Stimulated activated naive CD8-positive, alpha-beta T cell treated with anti-CD3 and anti-CD28 coated beads, Interleukin-15, Interleukin-2, amounts not matched to agents 100 ng/mL and 50 ng/mL, for 24 hours (primary cell): ENCODE results near the gene NPRL2.
A peak's percentile ranks its signal among the peaks of the same experiment; 100 is the strongest.

Source experiments
- H3K27ac Mint-ChIP-seq: one replicate; pipeline ENCODE4 v1.8.0; 2021; ENCODE audit warnings: mild to moderate bottlenecking, mixed read lengths
- H3K27me3 Mint-ChIP-seq: one replicate; pipeline ENCODE4 v1.8.0; 2021; ENCODE audit warnings: mixed read lengths
- H3K36me3 Mint-ChIP-seq: one replicate; pipeline ENCODE4 v1.8.0; 2021; ENCODE audit warnings: low read depth, mixed read lengths
- H3K4me1 Mint-ChIP-seq: one replicate; pipeline ENCODE4 v1.8.0; 2021; ENCODE audit warnings: low read depth, mixed read lengths
- H3K4me3 Mint-ChIP-seq: one replicate; pipeline ENCODE4 v1.8.0; 2021; ENCODE audit warnings: mild to moderate bottlenecking, mixed read lengths
- H3K9me3 Mint-ChIP-seq: one replicate; pipeline ENCODE4 v1.8.0; 2021; ENCODE audit warnings: mixed read lengths

Gene NPRL2

GRCh38 chr3:50359760-50360110 is 9.2 kb upstream of the NPRL2 start:
- Mint-ChIP-seq H3K36me3 (peaks cover 18% of the 10 kb centered on the region), H3K9me3 (no peaks in the 10 kb centered on the region), H3K27me3 (no peaks in the 10 kb centered on the region), H3K27ac (peak overlapping the region; percentile 90), H3K4me1 (peaks cover 36% of the 10 kb centered on the region), H3K4me3 (peak overlapping the region; percentile 97)

- Mint-ChIP-seq H3K27ac (peak within 1 kb of the TSS; percentile 91), H3K4me3 (peak within 1 kb of the TSS; percentile 97), H3K36me3 (peaks cover 23% of the 10 kb centered on the region), H3K4me1 (peaks cover 36% of the 10 kb centered on the region), H3K27me3 (no peaks in the 10 kb centered on the region), H3K9me3 (no peaks in the 10 kb centered on the region)
These were observed 8.6 kb upstream of the NPRL2 start, which contains the start of gene TMEM115 for GRCh38 chr3:50358911-50359759. Gene TMEM115, minus strand, starts transcription at chr3:50359521. Its CDS starts 458 bp downstream, at chr3:50359063.

DNA sequence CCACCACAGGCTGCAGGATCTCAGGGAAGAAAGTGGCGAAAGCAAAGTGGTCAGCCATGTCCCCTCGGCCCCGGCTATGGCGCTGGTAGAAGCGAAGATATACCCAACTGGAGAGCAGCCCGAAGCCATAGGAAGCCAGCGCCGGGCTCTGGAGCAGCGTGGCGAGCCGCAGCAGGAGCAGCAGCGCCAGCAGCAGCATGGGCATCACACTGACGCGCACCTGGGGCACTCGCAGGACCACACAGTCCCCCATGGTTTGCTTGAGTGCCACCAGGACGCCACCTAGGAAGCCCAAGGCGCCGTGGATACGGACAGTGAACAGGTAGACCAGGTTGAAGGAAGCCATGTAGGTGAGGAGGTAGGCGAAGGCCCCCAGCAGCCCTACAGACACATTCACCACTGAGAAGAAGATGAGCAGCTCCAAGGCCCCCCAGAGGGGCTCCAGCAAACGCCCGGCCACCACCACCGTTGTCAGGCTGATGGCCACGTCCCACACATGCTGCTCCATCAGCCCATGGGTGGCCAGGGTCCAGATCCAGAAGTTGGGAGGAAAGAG is 7.9 kb upstream of the NPRL2 start:
- Mint-ChIP-seq H3K4me3 (peak overlapping the region; percentile 97), H3K9me3 (no peaks in the 10 kb centered on the region), H3K27ac (peak overlapping the region; percentile 91), H3K27me3 (no peaks in the 10 kb centered on the region), H3K4me1 (peaks cover 36% of the 10 kb centered on the region), H3K36me3 (peaks cover 24% of the 10 kb centered on the region)

DNA sequence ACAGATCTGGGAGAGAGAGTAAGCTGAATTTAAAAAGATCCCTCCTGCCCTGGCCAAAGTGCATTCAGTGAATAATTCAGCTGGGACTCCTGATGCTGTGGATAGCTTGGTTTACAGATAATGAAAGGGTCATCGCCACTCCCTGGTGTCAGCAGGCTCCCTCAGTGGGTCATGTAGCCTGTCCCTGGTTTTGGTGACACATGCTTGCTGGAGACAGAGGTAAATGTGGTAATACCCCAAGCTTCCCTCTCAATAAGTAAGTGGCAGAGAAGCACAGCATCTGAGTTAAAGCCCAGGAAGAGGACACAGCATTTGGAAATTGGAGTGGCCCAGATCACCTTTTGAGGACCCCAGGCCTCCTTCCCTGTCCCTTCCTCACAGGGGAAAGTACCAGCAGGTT is 6.9 kb upstream of the NPRL2 start:
- peak overlapping the region; percentile 91 for H3K27ac Mint-ChIP-seq
- H3K36me3 Mint-ChIP-seq = peaks cover 24% of the 10 kb centered on the region
- H3K4me3 Mint-ChIP-seq = peak overlapping the region; percentile 97
- peaks cover 40% of the 10 kb centered on the region for H3K4me1 Mint-ChIP-seq
- H3K27me3 Mint-ChIP-seq = no peaks in the 10 kb centered on the region
- no peaks in the 10 kb centered on the region for H3K9me3 Mint-ChIP-seq

- no peak overlapping the region for H3K27ac Mint-ChIP-seq
- H3K36me3 Mint-ChIP-seq = peaks cover 24% of the 10 kb centered on the region
- H3K27me3 Mint-ChIP-seq = no peaks in the 10 kb centered on the region
- no peaks in the 10 kb centered on the region for H3K9me3 Mint-ChIP-seq
- H3K4me3 Mint-ChIP-seq = peak overlapping the region; percentile 97
- peaks cover 46% of the 10 kb centered on the region for H3K4me1 Mint-ChIP-seq
These were observed 6.0 kb upstream of the NPRL2 start for GRCh38 chr3:50356553-50356952.

- Mint-ChIP-seq H3K27ac (peak overlapping the region; percentile 68), H3K27me3 (no peaks in the 10 kb centered on the region), H3K4me1 (peaks cover 52% of the 10 kb centered on the region), H3K4me3 (peak overlapping the region; percentile 97), H3K9me3 (no peaks in the 10 kb centered on the region), H3K36me3 (peaks cover 24% of the 10 kb centered on the region)
These were observed 5.4 kb upstream of the NPRL2 start for GRCh38 chr3:50355829-50356552.

DNA sequence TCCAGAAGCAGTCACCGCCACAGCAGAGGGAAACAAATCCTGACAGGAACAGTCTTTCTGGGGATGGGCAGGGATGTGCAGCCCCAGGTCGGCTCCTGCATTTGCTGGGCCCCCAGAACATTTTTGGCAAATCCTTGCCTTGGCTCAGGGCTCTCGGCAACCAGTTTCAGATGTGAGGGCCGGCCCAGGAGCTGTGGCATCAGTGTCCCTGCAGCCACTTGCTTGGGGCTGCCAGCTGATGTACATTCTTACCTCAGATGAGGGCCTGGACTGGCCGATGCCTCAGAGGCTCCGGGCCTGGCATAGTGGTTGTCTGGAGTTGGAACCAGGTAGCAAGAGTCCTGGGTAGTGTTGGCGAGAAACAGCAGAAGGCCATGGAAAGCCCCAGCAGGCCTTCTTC is 4.3 kb upstream of the NPRL2 start:
- H3K9me3 Mint-ChIP-seq = no peaks in the 10 kb centered on the region
- no peak overlapping the region for H3K4me3 Mint-ChIP-seq
- H3K36me3 Mint-ChIP-seq = peaks cover 29% of the 10 kb centered on the region
- H3K27me3 Mint-ChIP-seq = no peaks in the 10 kb centered on the region
- H3K27ac Mint-ChIP-seq = no peak overlapping the region
- peaks cover 55% of the 10 kb centered on the region for H3K4me1 Mint-ChIP-seq

DNA sequence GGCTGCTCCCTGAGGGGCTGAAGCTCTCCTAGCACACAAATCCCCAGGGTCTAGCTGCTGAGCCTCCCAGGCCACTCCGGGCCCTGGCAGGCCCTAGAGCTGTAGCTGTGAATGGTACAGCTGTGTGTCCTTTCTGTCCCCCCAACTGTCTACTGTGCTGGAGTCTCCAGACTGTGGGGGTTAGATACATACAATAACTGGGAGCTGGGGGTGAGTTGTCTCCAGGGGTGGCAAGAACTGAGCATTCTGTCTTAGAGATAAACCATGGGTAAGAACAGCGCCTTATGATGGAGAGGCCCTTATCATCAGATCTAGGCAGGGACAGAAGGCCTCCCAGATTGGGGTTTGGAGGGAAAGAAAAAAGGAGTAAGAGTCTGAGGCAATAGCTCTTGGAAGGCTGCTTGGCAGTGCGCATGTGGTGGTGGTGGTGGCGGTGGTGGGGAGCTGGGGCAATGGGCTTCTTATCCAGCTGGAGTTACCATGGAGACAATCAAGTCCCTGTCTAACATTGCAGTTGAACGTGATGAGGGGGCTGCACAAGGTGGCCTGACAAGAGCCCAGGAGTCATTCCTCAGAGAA is 3.7 kb upstream of the NPRL2 start:
- Mint-ChIP-seq H3K4me1 (peaks cover 55% of the 10 kb centered on the region), H3K36me3 (peaks cover 30% of the 10 kb centered on the region), H3K9me3 (no peaks in the 10 kb centered on the region), H3K27ac (no peak overlapping the region), H3K4me3 (no peak overlapping the region), H3K27me3 (no peaks in the 10 kb centered on the region)

DNA sequence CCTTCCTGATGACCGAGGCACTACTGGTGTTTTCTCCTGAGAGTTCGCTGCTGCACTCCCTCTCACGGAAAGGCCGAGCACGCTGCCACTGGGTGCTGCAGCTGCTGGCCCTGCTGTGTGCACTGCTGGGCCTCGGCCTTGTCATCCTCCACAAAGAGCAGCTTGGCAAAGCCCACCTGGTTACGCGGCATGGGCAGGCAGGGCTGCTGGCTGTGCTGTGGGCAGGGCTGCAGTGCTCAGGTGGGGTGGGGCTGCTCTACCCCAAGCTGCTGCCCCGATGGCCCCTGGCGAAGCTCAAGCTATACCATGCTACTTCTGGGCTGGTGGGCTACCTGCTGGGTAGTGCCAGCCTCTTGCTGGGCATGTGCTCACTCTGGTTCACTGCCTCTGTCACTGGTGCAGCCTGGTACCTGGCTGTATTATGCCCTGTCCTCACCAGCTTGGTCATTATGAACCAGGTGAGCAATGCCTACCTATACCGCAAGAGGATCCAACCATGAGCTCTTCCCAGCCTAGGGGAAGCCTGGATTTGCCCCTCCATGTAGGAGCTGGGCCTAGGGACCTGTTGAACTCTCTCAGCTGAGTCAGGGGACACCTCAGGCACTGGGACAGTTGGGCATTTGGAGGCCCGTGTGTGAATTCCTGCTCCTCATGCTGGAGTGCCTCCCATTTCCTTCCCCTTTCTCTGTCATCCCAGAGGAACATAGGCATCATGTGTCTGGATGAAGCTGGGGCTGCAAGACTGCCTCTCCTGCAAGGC is 2.9 kb upstream of the NPRL2 start:
- no peak overlapping the region for H3K4me3 Mint-ChIP-seq
- H3K27me3 Mint-ChIP-seq = no peaks in the 10 kb centered on the region
- peaks cover 59% of the 10 kb centered on the region for H3K4me1 Mint-ChIP-seq
- no peaks in the 10 kb centered on the region for H3K9me3 Mint-ChIP-seq
- peaks cover 32% of the 10 kb centered on the region for H3K36me3 Mint-ChIP-seq
- H3K27ac Mint-ChIP-seq = no peak overlapping the region

- peaks cover 59% of the 10 kb centered on the region for H3K4me1 Mint-ChIP-seq
- no peak overlapping the region for H3K27ac Mint-ChIP-seq
- H3K27me3 Mint-ChIP-seq = no peaks in the 10 kb centered on the region
- no peaks in the 10 kb centered on the region for H3K9me3 Mint-ChIP-seq
- no peak overlapping the region for H3K4me3 Mint-ChIP-seq
- H3K36me3 Mint-ChIP-seq = peaks cover 26% of the 10 kb centered on the region
These were observed 2.2 kb upstream of the NPRL2 start for GRCh38 chr3:50352781-50353180.

DNA sequence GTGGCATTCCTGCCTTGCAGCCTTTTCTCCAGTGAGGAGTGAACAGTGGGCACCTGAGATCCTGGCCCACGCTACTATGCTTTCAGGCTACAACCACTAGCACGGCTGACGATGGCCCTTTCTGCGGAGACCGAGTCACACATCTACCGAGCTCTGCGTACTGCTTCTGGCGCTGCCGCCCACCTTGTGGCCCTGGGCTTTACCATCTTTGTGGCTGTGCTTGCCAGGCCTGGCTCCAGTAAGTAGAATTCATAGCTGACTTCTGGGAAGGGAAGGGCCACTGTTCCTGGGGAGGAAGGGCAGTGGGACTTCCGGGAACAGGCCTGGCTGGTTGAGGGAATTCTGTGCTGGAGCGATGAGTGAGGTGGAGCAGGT is 735 bp upstream of the NPRL2 start:
- Mint-ChIP-seq H3K27me3 (no peaks in the 10 kb centered on the region), H3K4me1 (peaks cover 58% of the 10 kb centered on the region), H3K27ac (peak overlapping the region; percentile 98), H3K36me3 (peaks cover 23% of the 10 kb centered on the region), H3K4me3 (peak overlapping the region; percentile 97), H3K9me3 (no peaks in the 10 kb centered on the region)

DNA sequence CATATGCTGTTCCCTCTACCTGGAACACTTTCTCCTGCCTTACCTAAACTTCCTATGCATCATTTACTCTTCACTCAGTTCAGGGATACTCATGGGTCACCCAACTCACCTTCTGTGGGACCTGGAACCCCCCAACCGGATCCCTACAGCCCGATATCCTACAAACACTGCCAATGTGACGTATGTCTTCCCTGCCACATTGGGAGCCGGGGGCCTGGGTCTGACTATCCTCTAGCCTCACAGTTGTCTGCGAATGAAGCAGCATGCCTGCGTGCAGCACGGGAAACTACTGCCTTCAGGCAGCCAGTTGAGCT is 405 bp downstream of the NPRL2 start:
- H3K4me3 Mint-ChIP-seq = peak overlapping the region; percentile 97

DNA sequence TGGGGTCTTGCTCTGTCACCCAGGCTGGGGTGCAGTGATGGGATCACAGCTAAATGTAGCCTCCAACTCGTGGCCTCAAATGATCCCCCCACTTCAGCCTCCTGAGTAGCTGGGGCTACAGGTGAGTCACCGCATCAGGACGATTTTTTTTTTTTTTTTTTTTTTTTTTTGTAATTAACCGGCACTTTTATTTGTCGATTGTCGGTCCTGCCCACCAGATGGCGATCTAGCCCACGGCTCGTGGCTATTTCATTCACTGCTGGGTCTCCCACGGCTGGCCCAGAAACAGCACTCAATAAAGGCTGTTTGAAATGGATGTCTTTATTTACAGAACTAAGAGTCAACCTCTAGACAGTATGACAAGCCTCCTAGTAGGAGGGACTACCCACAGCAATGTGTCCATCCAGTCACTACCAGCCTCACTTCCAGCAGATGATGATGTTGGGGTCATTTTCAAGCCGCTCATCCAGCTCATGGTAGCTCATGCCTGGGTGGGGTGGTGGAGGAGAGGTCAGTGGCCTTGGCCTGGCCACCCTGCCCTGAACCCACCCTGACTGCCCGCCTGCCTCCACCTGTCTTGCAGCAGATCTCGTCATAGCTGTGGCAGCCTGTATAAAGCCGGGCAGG is 3.3 kb downstream of the NPRL2 start:
- Mint-ChIP-seq H3K4me1 (peaks cover 67% of the 10 kb centered on the region), H3K27me3 (no peaks in the 10 kb centered on the region), H3K36me3 (peaks cover 17% of the 10 kb centered on the region), H3K9me3 (no peaks in the 10 kb centered on the region), H3K4me3 (no peak overlapping the region), H3K27ac (no peak overlapping the region)

More for the DNA sequence above, 405 bp downstream of the NPRL2 start:
- H3K27me3 Mint-ChIP-seq = no peaks in the 10 kb centered on the region
- peak overlapping the region; percentile 98 for H3K27ac Mint-ChIP-seq
- H3K9me3 Mint-ChIP-seq = no peaks in the 10 kb centered on the region
- H3K36me3 Mint-ChIP-seq = peaks cover 23% of the 10 kb centered on the region
- H3K4me1 Mint-ChIP-seq = peaks cover 67% of the 10 kb centered on the region

GRCh38 chr3:50345586-50346234 is 4.9 kb downstream of the NPRL2 start, which contains the start of gene ZMYND10:
Gene ZMYND10, minus strand, starts transcription at chr3:50345732. Its CDS starts 153 bp downstream, at chr3:50345579.
- Mint-ChIP-seq H3K27ac (peak within 1 kb of the TSS; percentile 9), H3K9me3 (no peaks in the 10 kb centered on the region), H3K27me3 (no peaks in the 10 kb centered on the region), H3K36me3 (peaks cover 17% of the 10 kb centered on the region), H3K4me1 (peaks cover 68% of the 10 kb centered on the region), H3K4me3 (peak within 1 kb of the TSS; percentile 47)
